GM21447 (cell line): ENCODE results near the gene MYO3B.
"Not testable (repeated sequence)": the region's sequence is repeated elsewhere in the genome, so short reads cannot be mapped to it uniquely, and the experiment has no call there.

Experiments used
- ATAC-seq: cut with Tn5 transposase; IDR thresholded peaks from one replicate; pipeline ENCODE4 v1.9.1; 2021; ENCODE audit not compliant: unreplicated experiment

MYO3B gene

DNA sequence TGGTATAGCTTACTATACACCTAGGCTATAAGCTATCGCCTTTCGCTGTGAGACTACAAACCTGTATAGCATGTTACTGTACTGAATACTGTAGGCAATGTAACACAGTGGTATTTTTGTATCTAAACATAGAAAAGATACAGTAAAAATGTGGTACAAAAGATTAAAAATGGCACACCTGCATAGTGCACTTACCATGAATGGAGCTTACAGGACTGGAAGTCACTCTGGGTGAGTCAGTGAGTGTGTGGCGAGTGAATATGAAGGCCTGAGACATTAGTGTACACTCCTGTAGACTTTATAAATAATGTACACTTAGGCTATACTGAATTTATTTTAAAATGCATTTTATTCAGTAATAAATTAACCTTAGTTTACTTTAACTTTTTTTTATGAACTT is 279.0 kb downstream of the MYO3B start:
- no peak for ATAC-seq

DNA sequence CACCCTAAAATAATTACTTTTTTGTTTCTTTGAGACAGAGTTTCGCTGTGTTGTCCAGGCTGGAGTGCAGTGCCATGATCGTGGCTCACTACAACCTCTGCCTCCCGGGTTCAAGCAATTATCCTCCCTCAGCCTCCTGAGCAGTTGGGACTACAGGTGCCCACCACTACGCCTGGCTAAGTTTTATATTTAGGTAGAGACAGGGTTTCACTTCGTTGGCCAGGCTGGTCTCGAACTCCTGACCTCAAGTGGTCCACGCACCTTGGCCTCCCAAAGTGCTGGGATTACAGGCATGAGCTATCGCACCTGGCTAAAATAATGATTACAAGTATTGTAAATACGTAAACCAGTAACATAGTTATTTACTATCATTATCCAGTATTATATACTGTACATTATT is 279.8 kb downstream of the MYO3B start:
- no peak for ATAC-seq

DNA sequence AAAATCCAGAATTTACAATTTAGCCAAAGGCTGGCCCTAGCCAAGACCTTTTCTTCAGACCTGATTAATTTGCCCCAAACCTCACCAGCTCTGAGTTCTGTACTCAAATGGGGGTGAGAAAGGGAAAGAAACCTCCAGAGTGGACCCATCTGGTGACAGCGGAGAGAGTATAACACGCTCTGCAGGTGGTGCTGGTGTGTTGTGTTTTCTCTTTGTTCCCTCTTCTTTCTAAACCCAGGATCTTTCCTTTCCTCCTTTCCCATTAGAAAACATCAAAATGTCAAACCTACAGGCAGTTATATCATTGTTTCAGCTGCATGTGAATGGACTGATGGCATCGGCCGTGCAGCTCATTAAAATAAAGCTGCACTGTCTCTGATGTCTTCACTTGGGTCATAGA is 283.9 kb downstream of the MYO3B start:
- no peak for ATAC-seq

DNA sequence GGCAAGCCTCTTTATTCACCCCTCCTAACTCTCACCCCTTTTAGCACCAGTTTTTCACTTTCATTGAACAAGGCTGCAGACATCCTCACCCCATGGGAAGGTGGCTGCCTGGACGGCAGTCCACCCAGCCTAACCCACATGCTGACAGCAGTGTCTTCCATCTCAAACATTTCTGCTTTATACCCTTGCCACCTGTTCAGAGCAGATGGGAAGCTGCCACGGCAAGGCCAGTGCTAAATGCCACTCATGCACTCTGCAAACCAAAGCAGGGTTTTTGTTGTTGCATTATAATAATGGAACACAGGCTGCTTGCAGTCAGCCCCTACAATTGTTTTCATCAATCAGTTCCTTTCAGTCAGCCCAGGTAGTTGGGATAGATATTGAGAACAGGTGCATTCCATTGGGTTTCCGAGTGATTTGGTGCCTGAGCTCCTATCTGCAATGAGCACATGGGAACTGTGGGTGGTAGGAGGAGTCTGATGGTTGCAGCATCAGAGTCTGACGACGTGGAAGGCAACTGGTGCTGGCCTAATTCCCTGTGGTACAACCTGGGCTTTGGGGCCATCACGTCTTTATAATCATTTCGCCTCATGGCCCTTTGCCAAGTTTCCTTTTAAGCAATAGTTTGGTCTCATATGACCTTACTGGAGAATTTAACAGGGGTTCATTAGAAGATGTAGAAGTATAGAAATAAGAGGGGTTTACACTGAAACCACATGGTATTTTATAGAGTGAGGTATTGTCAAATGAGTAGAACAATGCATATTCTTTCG is 284.7 kb downstream of the MYO3B start:
- ATAC-seq, result no peak

DNA sequence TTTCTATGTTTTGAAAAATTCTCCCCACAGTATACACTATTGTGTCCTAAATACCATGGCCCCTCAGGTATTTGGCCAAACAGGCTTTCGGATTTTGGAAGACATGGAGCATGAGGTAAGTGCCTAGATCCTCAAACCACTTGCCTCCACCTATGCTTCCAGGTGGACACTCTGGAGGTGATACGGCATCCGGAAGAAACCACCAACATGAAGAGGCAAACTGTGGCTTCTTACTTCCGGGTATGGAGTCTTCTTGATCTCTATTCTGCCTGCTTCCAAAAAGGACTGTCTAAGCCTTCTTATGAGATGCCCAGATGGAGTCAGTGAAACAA is 285.2 kb downstream of the MYO3B start:
- ATAC-seq, result no peak

DNA sequence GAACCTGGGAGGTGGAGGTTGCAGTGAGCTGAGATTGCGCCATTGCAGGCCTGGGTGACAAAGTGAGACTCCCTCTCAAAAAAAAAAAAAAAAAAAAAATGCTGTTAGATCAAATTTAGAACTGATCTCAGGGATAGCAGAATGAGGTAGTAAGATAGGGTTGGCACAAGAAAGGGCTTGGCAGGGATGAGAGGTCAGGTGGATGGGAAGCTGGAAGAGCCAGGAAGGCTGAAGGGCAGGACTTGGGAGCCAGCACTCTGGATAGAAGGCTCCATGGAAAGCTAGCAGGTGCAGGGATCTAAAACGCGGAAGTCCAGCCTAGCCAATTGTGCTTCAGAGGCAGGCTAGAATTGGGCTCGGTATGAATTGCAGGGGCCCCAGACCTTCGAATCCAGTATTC is 286.3 kb downstream of the MYO3B start:
- ATAC-seq, result no peak

DNA sequence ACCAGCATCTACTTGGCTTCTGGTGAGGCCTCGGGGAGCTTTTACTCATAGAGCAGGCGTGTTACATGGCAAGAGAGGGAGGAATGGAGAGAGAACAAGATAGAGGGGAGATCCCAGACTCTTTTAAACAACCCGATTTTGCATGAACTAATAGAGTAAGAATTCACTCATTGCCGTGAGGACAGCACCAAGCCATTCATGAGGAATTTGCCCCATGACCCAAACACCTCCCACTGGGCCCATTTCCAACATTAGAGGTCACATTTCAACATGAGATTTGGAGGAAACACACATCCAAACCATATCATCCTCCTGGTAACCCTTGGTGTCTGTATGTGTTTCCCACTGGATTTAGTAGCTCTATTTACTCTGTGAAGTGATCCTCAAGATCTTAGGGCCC is 287.3 kb downstream of the MYO3B start:
- no peak for ATAC-seq

DNA sequence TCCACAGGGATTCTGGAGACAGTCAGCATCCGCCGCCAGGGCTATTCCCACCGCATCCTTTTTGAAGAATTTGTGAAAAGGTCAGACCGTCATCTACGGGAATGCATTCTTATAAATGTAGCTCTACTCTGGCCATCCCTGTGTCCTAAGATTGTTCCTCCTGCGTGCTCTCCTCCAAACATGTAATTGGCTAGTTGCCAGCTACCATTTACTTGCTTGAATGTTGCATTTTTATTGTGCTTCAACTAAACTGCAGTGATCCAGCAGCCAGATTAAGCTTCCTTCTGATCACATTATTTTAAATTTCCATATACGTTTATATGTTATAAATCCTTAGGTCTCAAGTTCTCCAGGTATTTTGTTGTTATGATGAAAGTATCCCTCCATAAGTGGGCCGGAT is 288.7 kb downstream of the MYO3B start:
- no peak for ATAC-seq

DNA sequence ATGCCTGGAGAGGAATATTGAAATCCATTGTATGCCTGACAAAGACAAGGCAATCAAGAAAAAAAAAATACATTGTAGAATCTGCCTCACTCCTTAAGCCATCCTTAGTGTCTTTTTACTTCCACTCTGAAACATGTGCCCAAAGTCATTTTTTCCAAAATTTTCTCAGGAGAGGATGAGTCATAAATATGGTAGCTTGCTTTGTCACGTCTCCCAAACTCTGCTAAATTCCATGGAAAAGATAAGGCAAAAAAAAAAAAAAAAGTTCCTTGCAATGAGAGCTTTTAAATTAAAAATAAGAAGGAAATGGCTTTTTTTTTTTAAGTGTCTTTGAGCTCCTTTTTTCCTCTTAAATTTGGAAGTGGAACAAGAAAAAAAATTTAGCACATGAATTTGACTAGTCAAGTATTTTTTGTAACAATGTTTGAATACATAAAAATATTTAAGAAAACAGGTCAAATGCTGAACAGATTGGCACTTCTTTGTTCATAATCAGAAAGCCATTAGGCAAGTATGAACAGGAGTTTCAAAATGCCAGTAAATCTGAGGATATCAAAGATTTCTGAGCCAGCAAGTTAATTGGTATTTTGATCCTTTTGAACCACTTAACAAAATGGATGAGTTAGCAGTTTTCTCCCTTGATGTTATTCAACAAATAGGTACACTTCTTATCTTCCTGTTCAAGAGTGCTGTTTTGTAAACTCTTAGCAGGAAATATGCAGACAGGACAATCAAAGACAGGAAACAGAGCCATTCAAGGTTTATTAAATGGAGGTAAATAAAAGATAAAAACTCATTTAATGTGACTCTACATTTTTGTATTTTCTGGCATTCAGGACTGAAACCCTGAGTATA is 289.8 kb downstream of the MYO3B start:
- ATAC-seq, result no peak

DNA sequence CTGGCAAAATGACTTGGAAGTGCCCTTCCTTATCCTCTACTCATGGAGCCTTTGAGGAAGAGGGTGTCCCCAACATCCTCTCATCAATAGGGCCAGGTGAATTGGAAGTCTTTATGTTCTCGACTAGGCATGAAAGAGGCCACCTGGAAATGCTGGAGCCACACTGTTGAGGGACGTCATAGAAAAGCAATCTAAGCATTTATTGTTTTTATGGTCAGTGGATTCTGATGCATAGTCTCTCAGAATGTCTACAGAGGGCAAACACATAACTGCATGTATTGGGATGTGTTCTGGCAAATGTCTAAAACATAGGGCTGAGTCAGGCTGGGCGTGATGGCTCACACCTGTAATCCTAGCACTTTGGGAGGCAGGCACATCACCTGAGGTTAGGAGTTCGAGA is 290.6 kb downstream of the MYO3B start:
- no peak for ATAC-seq

DNA sequence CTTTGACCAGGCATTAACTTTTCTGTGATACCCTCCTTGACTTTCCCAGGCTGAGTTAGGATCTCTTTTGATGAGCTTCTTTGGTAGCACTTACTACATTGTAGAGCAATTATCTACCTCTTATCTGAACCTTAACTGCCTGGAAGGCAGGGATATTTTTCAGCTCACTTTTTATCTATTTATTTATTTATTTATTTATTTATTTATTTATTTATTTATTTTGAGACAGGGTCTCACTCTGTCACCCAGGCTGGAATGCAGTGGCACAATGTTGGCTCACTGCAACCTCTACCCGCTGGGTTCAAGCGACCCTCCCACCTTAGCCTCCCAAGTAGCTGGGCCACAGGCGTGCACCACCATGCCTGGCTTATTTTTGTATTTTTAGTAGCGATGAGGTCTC is 294.6 kb downstream of the MYO3B start:
- not testable (repeated sequence) for ATAC-seq

DNA sequence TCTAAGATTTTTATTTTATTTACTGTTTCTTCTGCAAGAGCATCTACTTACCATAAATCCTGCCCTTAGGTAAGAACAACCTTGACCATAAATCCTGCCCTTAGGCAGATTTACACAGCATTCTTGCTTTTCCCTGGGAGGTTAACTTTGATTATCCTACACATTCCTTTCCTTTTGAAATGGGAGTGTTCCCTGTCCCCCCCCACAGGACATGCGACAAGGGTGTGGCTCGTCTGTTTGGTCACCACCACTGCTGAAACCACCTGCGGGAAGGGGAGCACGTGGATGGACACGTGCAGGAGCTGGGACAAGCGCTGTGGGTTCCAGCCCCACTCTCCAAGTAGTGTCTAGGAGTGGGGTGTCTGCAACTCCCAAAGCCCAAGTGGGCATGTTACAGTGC is 297.9 kb downstream of the MYO3B start:
- ATAC-seq, result no peak

DNA sequence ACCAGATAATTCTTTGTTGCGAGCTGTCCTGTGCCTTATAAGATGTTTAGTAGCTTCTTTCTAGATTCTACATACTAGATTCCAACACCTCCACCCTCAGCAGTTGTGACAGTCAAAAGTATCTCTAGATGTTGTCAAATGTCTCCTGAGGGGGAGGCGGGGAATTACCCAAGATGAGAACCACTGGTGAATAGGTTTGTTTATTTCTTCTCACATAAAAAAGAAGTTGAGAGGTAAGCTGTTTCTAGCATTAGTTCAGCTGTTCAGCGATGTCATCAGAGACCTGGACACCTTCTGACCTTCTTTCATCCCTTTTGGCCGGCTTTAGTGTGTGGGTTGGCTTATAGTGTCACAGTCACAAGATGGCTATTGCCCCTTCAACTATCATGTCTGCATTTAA is 299.7 kb downstream of the MYO3B start:
- ATAC-seq, result no peak

DNA sequence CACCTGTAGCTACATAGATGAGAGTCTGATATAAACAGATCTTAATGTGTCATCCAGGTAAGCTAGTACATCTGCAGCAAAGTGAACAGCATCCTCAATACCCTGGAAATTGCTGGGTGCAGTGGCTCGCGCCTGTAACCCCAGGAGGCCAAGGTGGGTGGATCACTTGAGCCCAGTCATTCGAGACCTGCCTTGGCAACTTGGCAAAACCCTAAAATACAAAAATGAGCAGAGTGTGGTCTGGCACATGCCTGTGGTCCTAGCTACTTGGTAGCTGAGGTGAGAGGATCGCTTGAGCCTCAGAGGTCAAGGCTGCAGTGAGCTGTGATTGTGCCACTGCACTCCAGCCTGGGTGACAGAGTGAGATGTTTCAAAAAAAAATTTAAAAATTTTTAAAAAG is 303.3 kb downstream of the MYO3B start:
- ATAC-seq, result no peak

DNA sequence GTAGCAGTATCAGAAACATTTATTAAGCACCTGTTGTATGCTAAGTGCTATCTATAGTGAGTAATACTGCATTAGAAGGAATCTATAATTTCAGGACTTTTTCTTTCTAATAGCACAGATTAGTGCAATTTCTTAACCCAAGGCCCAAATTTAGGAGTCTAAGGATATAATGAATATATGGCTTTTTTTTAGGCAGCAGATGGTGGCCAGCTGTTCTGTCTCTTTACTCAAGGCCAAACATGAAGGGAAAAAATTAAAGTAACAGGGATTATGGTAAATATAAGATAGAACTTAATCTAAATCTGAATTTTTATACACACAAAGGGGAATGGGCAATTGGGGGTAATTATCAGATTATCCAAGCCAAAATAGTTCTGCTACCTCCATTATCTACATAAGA is 306.6 kb downstream of the MYO3B start:
- ATAC-seq, result no peak

DNA sequence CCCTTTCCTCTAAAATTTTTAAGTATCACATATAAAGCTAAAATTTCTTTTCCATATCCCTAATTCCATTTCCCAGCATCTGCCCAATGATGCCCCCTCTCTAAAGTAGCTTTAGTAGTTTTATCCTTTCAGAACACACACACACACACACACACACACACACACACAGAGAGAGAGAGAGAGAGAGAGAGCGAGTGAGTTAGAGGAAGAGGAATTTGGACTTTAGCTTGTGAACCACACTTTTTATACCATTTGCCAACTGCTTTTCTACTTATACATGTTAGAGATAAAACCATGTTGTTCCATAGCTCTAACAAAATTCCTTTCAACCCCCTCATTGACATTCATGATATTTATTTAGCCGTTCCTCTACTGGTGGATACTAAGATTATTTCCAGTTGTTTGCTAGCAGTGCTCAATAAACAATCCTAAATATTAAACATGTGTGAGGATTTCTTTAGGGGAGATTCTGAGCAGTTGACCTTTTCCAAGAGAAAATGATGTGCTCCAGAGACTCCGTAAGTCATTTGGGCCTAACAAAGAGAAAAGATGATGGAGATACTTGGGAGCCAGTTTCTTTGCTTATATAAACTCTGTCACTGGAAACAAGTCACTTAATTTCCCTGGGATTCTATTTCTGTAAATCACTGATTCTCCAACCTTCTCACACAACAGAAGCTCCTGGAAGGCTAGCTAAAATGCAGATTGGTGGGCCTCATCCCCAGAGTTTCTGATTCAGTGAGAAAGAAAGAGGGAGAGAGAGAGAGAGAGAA is 307.5 kb downstream of the MYO3B start:
- no peak for ATAC-seq

DNA sequence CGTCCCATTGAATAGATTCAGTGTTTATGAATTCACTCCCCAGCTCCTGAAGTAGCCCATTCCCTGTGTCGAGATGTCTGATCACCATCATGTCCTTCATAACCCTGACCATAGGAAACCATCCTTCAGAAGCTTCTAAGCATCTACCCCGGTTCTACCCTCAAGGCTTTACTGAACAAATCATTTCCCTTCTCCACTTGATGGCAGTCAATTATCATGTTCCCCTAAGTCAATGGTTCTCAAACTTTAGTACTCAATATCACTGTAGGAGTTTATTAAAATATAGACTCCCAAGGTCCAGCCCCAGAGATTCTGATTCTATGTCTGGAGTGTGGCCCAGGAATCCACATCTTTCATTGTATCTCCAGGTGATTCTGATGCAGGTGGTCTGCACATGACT is 308.8 kb downstream of the MYO3B start:
- no peak for ATAC-seq

DNA sequence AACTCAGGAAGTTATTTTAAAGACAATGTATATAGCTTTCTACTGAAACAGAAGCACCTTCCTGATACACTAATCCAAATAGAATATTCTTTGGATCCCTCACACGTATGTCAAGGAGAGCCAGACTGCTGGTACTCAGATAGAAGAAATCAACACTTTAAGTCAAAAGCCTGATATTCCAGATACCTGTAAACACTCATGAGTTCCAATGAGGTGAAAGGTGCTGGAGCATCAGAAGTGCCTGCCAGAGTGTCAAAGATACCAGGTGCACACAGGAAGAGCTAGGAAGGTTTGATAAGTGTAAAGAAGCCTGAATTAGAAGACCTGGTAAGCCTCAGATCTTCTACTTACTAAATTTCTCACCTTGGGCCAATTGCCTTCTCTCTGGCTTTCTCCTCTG is 310.9 kb downstream of the MYO3B start:
- ATAC-seq, result no peak

DNA sequence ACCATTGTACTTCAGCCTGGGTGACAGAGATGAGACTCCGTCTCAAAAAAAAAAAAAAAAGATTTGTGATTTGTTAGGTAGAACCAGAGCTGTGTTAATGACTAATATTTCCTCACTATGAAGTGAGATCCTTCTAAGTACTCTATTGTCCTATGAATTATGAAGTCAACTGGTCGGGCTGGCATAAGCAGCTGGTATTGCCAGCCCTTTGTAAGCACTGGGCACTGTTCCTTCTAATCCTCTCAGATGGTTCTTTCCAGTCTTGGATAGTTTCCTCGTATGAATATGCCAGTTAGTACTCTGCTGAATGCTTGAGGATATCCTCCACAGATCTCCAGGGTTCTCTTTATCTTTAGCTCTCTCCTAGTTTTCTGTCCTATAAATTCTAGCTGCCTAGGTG is 314.1 kb downstream of the MYO3B start:
- ATAC-seq, result no peak

DNA sequence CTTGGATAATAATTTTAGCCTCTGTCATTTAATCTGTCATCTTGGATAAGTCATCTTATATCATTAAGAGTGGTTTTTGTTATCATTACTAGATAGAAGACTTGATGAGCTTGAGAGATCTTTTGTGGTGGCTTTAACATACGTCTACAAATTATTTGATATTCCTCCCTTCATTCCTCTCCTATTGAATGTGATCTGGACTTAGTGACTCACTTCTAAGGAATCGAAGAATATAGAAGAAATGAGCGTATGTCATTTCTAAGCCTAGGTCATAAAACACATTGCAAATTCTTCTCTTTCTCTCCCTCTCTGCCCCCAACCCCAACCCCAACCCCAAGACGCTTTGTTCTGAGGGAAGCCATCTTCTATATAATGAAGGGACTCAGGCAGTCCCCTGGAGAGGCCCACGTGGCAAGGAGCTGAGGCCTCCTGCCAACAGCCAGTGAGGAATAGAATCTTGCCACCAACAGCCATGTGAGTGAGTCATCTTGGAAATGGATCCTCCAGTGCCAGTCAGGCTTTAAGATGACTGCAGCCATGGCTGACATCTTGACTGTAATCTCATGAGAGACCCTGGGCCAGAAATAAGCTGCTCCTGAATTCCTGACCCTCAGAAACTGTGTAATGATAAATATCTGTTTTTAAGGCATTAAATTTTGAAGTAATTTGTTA is 315.6 kb downstream of the MYO3B start:
- no peak for ATAC-seq

DNA sequence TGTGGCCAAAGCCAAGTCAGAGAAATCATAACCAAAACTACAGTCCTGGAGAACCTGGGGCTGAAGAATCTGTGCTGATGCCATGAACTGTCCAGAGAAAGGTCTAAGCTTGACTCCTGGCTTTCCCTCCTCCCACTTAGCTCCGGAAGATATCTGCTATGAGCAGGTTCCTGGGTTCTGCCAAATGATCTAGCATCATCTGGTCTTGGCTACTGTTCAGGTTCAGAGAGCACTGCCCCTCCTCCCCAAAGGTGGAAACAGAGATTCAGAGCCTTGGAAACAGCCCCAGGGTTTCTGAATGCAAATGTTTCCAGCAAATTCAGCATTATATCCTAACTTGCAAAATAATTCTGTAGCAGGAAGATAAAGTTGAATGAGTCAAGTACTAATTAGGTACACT is 317.9 kb downstream of the MYO3B start:
- no peak for ATAC-seq
